Activated T-cell treated with anti-CD3 and anti-CD28 coated beads, Interleukin-2, amount 50 U/mL, for 1 hour (primary cell): ENCODE measurements around the gene PARL.
A peak's percentile ranks its signal among the peaks of the same experiment; 100 is the strongest.

Experiments used
- DNase-seq: peaks from one replicate; pipeline ENCODE4 v3.0.0-alpha.2; 2020

Gene PARL

GRCh38 chr3:183884427-183885296 is at the start of gene PARL:
TSS of gene PARL (minus strand) at chr3:183884880. CDS start at chr3:183884846, 34 bp downstream.
- peak; percentile 96 for DNase-seq

- DNase-seq: no peak
Observed at GRCh38 chr3:183933160-183933559, 48.5 kb upstream of the PARL start.

GRCh38 chr3:183931881-183932280 is 47.2 kb upstream of the PARL start:
- DNase-seq: no peak

GRCh38 chr3:183930086-183930485 is 45.4 kb upstream of the PARL start:
- DNase-seq: no peak

- no peak for DNase-seq
Observed at GRCh38 chr3:183927059-183927458, 42.4 kb upstream of the PARL start.

GRCh38 chr3:183924956-183925355 is 40.3 kb upstream of the PARL start:
- no peak for DNase-seq

- no peak for DNase-seq
Observed at GRCh38 chr3:183924543-183924942, 39.9 kb upstream of the PARL start.

- DNase-seq: no peak
Observed at GRCh38 chr3:183922421-183922820, 37.7 kb upstream of the PARL start.

- DNase-seq: no peak
Observed at GRCh38 chr3:183921096-183921495, 36.4 kb upstream of the PARL start.

- DNase-seq: no peak
Observed at GRCh38 chr3:183920416-183920815, 35.7 kb upstream of the PARL start.

GRCh38 chr3:183918178-183918577 is 33.5 kb upstream of the PARL start:
- no peak for DNase-seq

- DNase-seq: no peak
Observed at GRCh38 chr3:183917776-183918175, 33.1 kb upstream of the PARL start.

- no peak for DNase-seq
Observed at GRCh38 chr3:183914856-183915255, 30.2 kb upstream of the PARL start.

- DNase-seq: no peak
Observed at GRCh38 chr3:183913580-183913920, 28.9 kb upstream of the PARL start.

GRCh38 chr3:183912895-183913579 is 28.4 kb upstream of the PARL start:
- no peak for DNase-seq

GRCh38 chr3:183911763-183912506 is 27.3 kb upstream of the PARL start:
- DNase-seq: no peak

GRCh38 chr3:183911087-183911486 is 26.4 kb upstream of the PARL start:
- no peak for DNase-seq

- DNase-seq: no peak
Observed at GRCh38 chr3:183909030-183909600, 24.4 kb upstream of the PARL start.

- DNase-seq: no peak
Observed at GRCh38 chr3:183907911-183908331, 23.2 kb upstream of the PARL start.

GRCh38 chr3:183907176-183907575 is 22.5 kb upstream of the PARL start:
- DNase-seq: no peak

- no peak for DNase-seq
Observed at GRCh38 chr3:183906234-183906921, 21.7 kb upstream of the PARL start.
